Right lobe of liver (tissue), 6 donors: ENCODE measurements around the gene LGALS3BP. TPM values are rescaled to one million over a fixed set of nuclear protein-coding genes. Genes with fewer than 3 reads are reported as not detected.
A peak's percentile ranks its signal among the peaks of the same experiment; 100 is the strongest.

ENCODE experiments used
- ATAC-seq, 4 donors: fragments of 200-7000 bp; cut with Tn5 transposase; one replicate each; pipeline ENCODE4 v1.9.1; 2020; ENCODE audit warnings: mild to moderate bottlenecking in 4 of 4, moderate library complexity in 4 of 4
- DNase-seq, 3 donors: peaks; one replicate each; pipeline ENCODE4 v3.0.0-alpha.2; 2020
- H3K27ac ChIP-seq, 3 donors: fragments of 200-600 bp; one replicate each; pipeline ENCODE4 v1.8.0; 2022
- H3K27me3 ChIP-seq, 2 donors: fragments of 200-600 bp; one replicate each; pipeline ENCODE4 v1.8.0; 2022
- H3K36me3 ChIP-seq, 4 donors: fragments of 200-600 bp; sonication (generic) in 1 of 4; one replicate each; pipeline versions ENCODE4 v1.5.1 to v1.8.0; 2017 to 2022; ENCODE audit warnings: control low read depth in 1 of 4
- H3K4me1 ChIP-seq, 4 donors: fragments of 200-600 bp; sonication (generic) in 1 of 4; one replicate each; pipeline versions ENCODE4 v1.5.1 to v1.8.0; 2017 to 2022; ENCODE audit warnings: control low read depth in 1 of 4
- H3K4me3 ChIP-seq, 3 donors: fragments of 200-600 bp; one replicate each; pipeline ENCODE4 v1.8.0; 2022
- H3K9me3 ChIP-seq, 4 donors: fragments of 200-600 bp; sonication (generic) in 1 of 4; one replicate each; pipeline versions ENCODE4 v1.5.1 to v1.8.0; 2017 to 2022; ENCODE audit warnings: control low read depth in 1 of 4
- CTCF ChIP-seq, 4 donors: fragments of 200-600 bp in 3 of 4; fragments of 450-650 bp in 1 of 4; IDR thresholded peaks; one replicate each; pipeline versions ENCODE4 v1.5.1 to v1.8.0; 2016 to 2022; ENCODE audit warnings: antibody characterized with exemption in 4 of 4, mild to moderate bottlenecking in 2 of 4
- POLR2A ChIP-seq: fragments of 450-650 bp; IDR thresholded peaks from one replicate; pipeline ENCODE4 v1.6.1; 2017; ENCODE audit warnings: antibody characterized with exemption, mild to moderate bottlenecking
- WGBS: methylation state at CpG from one replicate; pipeline ENCODE4 v1.1.6; 2018; ENCODE audit warnings: low coverage, low lambda C conversion rate; ENCODE audit not compliant: insufficient coverage; ENCODE audit errors: missing lambda C conversion rate; 5-methylcytosine and 5-hydroxymethylcytosine counted together
- intact Hi-C, 2 donors: fragments of 100-400 bp; cut with DNase I; formaldehyde crosslinking; loops; one replicate each; pipeline versions ENCODE4 v1.11.2 to v1.14.1; 2022
- total RNA-seq, 6 experiments: library from RNA; depleted of rRNA in 2 of 6; stranded (reverse); fragments of >200 nt in 2 of 6; fragmentation: NEBNext Ultra II Directional in 3 of 6; extraction: Animal tissue kit (Norgen Biotek cat#: 25700) in 3 of 6; gene quantifications; one replicate each; pipeline versions ENCODE4 v1.1.0 to v1.2.4, GENCODE V29; 2016 to 2023
- donor health status: DM: no; HTN: yes; CAD: no.
- donor health status: DM: no; HTN: no; CAD: no.
- donor health status: DM: no; HTN: no; CAD: no.
- donor health status: DM: no; HTN: yes; CAD: no.
- donor health status: DM: no; HTN: yes; CAD: no.

Gene LGALS3BP
- total RNA-seq, 6 experiments from 2014 or later: 82.8 to 257 (median 121) TPM

GRCh38 chr17:78997231-78997741, 17.6 kb upstream of the LGALS3BP start:
- DNase-seq (peak; percentile 18 to 39 (median 38)), ATAC-seq (no peak)
- peaks cover 0 to 27% (median 2%) of the 10 kb centered on the region in 4 donors for H3K36me3 ChIP-seq
- no peaks in the 10 kb centered on the region for H3K9me3 ChIP-seq
- no peaks in the 10 kb centered on the region for H3K27me3 ChIP-seq
- intact Hi-C loops: no loop called here
- H3K4me1 ChIP-seq: no peaks in the 10 kb centered on the region
- TF ChIP-seq CTCF (IDR thresholded peaks at IDR 0.05) (no peak), POLR2A (no peak)
- WGBS: 100% methylated on average over 3 of the region's 27 CpGs
- H3K27ac ChIP-seq: no peak overlapping the region
- no peak overlapping the region for H3K4me3 ChIP-seq

- intact Hi-C loops: no loop called here
- 90% methylated on average over 5 of the region's 16 CpGs for WGBS
- H3K36me3 ChIP-seq: peaks cover 0 to 27% (median 2%) of the 10 kb centered on the region in 4 donors
- DNase-seq: peak; percentile 16 to 42 (median 37)
- no peak for ATAC-seq
- no peaks in the 10 kb centered on the region for H3K9me3 ChIP-seq
- no peak overlapping the region for H3K4me3 ChIP-seq
- H3K4me1 ChIP-seq: no peaks in the 10 kb centered on the region
- no peak for TF ChIP-seq CTCF (IDR thresholded peaks at IDR 0.05)
- TF ChIP-seq POLR2A: no peak
- no peaks in the 10 kb centered on the region for H3K27me3 ChIP-seq
- no peak overlapping the region for H3K27ac ChIP-seq
Observed at GRCh38 chr17:78996781-78997201, 17.1 kb upstream of the LGALS3BP start.

- TF ChIP-seq CTCF (IDR thresholded peaks at IDR 0.05) (no peak), POLR2A (no peak)
- intact Hi-C loops: no loop called here
- WGBS: 62% methylated on average over 3 of the region's 18 CpGs
- DNase-seq (peak; percentile 28 to 44 (median 38)), ATAC-seq (peak in 1 of 4 donors; percentile 5)
- no peaks in the 10 kb centered on the region for H3K27me3 ChIP-seq
- no peaks in the 10 kb centered on the region for H3K9me3 ChIP-seq
- H3K27ac ChIP-seq: peak overlapping the region in 1 of 3 donors; percentile 22
- H3K4me3 ChIP-seq: no peak overlapping the region
- H3K4me1 ChIP-seq: no peaks in the 10 kb centered on the region
- H3K36me3 ChIP-seq: peaks cover 0 to 30% (median 2%) of the 10 kb centered on the region in 4 donors
Observed at GRCh38 chr17:78995761-78996451, 16.2 kb upstream of the LGALS3BP start.

GRCh38 chr17:78995022-78995760, 15.5 kb upstream of the LGALS3BP start:
- WGBS: 89% methylated on average over 14 of the region's 34 CpGs
- Histone ChIP-seq H3K4me1 (no peaks in the 10 kb centered on the region), H3K27me3 (no peaks in the 10 kb centered on the region), H3K27ac (no peak overlapping the region), H3K9me3 (no peaks in the 10 kb centered on the region), H3K4me3 (no peak overlapping the region), H3K36me3 (peaks cover 0 to 30% (median 2%) of the 10 kb centered on the region in 4 donors)
- TF ChIP-seq POLR2A: no peak
- TF ChIP-seq CTCF (IDR thresholded peaks at IDR 0.05): no peak
- intact Hi-C loops: no loop called here
- DNase-seq (peak; percentile 26 to 48 (median 45)), ATAC-seq (no peak)
